GF-D8 (cell line): ENCODE measurements around the gene IFT27.
"Not testable (repeated sequence)": the region's sequence is repeated elsewhere in the genome, so short reads cannot be mapped to it uniquely, and the experiment has no call there.

Source experiments
- DNase-seq: peaks from one replicate; lab custom pipeline; 2025; lab: John Stamatoyannopoulos, UW

IFT27 gene

DNA sequence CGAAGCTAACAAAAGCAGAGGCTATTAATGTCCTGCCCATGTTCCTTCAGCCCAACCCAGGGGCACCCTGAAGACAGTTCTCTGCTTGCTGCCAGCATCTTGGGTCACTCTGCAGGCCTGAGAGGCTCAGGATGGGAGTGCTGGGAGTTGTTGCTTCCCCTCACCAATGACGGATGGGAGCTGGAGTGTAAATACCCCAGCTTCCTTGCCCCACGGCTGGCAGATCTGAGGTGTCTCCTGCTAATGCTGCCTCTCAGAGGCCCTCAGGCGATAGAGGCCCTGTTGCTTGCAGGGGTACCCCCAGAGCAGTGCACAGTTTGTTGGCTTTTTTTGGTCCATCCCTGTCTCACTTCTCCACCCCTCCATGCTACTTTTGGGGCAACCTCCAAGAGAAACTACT lies 32.9 kb downstream of the IFT27 start:
- DNase-seq, result no peak

DNA sequence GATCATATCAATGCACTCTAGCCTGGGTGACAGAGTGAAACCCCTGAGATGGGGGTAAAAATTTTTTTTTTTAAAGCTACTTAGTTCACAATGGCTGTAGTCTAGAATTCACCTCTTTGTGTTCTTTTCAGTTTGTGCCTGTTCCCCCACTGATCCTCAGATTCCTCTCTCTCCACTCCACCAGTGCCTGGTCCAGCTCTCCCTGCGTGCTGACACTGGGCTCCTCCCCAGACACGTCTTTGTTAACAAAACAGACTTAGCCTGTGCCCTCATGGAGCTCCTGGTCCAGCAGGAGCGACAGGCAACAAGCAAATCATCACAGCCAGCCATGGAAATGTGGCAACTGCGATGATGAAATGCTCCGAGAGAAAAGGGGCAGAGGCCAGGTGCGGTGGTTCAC lies 34.0 kb downstream of the IFT27 start:
- DNase-seq, result no peak

DNA sequence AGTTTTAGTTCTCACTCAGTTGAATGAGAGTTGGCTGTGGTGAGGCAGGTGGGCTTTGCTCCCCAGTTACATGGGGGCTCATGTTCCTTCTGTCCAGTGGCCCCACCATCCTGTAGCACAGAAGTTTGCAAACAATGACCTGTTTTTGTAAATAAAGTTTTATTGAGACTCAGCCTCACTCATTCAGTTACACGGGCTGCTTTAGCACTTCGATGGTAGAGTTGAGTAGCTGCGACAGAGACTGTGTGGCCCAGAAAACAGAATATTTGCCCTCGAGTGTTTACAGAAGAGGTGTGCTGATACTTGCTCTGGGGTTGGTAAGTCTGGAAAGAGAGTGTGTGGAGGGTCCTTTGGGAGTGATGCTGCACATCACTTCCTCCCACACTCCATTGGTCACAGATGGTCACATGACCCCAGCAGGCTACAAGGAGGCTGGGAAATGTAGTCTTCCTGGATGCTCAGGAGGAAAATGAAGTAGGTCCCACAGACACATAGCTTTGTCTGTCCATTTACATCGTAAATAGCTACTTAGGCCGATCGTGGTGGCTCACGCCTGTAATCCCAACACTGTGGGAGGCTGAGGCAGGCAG lies 34.6 kb downstream of the IFT27 start:
- DNase-seq, result no peak

DNA sequence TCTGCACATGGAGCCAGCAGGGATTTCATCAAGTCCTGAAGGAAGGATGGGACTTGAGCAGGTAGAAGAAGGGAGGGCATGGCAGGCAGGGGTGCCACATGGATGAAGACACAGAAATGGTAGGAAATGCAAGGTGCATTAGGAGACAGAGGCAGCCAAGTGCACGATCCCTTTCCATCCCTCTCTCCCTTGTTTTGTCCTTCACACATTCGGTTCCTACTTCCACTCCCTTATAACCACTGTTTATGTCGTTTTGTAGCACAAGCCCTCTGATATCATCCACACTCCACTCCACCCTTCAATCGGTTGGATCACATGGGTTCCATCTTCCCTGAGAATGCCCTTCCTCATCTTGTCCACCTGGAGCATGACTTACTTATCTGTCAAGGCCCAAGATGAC lies 35.2 kb downstream of the IFT27 start:
- no peak for DNase-seq

DNA sequence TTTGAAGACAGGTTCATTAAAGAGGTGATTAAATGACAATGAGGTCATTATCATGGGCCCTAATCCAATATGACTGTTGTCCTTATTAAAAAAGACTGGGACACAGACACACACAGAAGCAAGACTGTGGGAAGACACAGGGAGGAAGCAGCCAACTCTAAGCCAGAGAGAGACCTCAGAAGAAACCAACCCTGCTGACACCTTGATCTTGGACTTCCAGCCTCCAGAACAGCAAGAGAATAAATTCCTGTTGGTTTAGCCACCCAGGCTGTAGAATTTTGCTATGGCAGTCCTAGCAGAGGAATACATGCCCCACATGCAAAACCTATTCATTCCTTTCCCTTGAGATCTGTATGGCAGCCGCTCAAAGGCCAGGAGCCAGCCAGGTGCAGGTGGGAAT lies 36.7 kb downstream of the IFT27 start:
- DNase-seq, result no peak

DNA sequence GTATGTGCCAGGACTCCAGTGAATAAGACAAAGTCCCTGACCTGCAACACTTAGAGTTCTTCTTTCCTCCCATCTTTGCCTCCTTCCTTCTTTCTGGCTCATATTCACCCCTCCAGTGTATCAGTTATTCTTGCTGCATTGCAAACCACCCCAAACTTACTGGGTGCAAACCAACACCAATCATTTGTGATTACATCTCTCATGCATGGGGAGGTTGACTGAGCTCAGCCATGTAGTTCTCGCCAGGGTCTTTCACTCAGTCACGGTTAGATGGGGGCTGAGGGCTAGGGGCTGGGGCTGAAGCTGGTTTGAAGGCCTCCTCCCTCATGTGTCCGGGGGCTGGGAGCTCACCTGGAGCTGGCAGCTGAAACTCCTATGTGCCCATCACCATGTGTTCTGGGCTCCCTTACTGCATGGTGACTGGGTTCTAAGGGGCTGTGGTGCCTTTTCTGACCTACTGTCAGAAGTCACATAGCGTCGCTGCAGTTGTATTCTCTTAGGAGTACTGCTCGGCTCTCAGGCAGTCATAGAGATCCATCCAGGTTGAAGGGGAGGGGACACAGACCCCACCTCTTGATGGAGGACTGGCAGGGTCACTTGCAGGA lies 37.4 kb downstream of the IFT27 start:
- DNase-seq, result no peak

DNA sequence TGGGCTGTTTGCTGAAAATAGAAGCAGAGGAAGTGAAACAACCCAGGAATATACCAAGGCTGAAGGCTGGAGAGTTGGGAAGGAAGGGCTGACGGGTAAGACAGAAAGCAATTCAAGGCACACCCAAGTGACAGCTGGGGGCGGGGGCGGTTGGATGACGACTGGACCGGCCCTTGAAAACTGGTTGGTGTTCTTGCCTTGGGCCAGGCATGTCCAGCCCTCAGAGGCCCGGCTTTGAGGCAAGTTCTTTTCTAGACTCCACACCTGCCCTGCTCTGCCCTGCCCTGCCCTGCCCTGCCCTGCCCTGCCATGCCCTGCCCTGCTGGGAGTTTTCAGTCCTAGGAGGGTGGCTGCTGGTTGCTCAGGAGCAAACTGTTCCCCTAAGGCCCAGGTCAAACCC lies 38.1 kb downstream of the IFT27 start:
- no peak for DNase-seq

DNA sequence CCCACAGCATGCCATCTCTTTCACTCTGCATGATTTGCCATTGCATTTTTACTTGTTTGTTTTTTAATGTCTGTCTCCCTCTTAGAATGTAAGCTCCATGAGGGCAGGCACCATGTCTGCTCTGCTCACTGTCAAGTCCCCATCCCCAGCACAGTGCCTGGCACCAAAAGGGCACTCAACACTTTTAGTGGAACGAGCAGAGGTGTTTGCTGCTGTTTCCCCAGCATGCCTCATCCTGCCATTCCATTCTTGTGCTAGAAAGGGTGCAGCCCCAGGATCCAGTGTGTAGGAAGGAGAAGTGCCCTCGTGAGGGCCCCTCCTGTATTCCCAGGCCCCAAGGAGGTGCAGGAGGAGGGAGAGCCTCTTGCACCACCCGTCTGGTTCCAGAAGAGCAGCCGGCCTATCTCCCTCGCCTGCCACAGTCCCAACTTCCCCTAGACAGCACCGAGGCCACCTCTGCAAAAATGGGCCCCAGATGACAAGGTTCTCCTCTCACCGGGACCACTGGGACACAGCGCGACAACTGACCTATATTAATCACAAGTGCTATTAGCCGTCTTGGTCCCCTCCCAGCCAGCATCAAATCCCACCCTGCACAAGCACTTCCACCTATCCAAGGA lies 39.1 kb downstream of the IFT27 start:
- no peak for DNase-seq

DNA sequence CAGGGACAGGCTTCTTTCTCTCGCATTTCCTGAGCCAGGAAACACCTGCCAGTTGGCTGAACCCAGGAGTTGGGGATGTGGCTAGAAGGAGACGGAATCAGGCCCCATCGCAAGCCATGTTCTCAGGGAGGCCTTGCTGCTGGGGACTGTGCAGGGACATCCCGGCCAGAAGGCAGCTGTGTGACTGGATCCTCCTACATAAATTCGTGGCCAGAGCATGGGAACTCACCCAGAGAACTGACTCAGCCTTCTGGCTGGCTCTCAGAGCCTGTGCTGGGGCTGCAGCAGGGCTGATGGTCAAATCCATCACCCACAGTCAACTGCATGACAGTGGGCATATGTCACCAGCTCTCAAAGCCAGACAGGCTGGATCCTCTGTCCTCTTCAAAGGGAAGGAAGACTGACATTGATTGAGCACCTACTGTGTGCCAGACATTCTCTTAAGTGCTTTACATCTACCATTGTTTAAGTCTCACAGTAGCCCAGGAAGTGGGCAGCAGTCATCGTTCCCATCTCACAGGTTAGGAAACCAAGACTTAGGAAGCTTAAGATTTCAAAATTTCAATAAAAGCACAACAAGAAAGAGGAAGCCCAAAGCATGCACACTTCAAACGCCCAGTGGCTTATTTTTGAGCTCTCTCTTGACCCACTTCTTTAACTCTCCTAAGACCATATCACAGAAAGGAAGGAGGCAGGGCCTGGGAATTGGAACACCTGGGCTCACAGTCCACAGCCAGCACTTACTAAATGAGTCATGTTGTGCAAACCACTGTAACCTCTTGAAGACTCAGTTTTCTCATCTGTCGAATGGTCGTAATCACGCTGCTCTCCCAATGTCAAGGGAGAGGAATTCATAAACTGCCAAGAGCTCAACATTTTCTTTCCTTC lies 41.5 kb downstream of the IFT27 start:
- DNase-seq, result no peak

DNA sequence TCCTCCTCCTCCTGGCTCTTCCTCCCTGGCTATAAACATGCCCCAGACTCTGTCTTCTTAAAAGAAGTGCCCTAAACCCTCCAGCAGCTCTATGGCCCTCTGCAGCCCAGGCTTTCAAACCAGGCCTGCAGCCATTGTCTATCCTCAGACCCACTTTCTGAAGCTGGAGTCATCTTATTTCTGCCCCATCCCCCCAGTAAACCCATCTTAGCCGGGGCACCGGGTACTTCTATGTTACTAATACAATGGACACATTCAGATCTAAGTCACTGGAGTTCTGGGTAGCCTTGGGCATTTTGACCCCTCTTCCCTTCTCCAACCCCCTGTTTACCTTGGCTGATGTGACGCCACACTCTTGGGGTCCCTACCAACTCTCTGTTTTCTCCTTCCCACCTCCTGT lies 42.6 kb downstream of the IFT27 start:
- DNase-seq, result no peak

DNA sequence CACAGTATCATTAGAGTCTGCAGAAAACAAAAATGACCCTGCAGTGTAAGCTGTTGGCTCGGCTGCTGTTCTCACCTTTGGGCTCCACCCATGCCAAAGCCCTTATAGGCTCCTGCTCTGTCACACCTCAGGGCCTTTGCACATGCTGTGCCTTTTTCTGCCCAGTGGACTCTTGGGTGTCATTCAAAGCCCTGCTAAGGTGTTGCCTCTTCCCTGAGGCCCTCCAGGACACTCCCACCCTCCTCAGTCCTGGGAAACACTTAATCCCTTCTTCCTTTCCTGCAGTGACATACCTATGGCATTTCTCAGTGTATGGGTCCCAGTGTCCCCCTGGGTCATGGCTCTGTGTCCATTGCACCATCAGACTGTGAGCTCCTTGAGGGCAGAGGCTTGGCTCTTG lies 43.3 kb downstream of the IFT27 start:
- no peak for DNase-seq

DNA sequence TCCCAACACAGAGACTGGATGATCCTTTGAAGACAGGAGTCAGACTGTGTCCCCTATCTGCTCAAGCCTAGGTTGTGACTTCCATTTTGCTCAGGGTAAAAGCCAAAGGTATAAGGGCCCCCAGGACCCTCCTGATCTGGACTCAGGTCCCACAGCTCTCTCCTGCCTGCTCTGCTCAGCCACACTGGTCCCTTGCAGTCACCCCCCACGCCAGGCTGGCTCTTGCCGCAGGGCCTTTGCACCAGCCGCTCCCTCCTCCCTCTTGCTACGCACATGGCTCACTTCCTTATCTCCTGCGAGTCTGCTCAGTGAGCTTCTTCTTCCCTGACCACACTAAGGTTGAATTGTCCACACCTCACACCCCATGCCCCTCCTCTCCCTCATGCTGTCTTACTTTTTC lies 44.0 kb downstream of the IFT27 start:
- DNase-seq, result no peak

DNA sequence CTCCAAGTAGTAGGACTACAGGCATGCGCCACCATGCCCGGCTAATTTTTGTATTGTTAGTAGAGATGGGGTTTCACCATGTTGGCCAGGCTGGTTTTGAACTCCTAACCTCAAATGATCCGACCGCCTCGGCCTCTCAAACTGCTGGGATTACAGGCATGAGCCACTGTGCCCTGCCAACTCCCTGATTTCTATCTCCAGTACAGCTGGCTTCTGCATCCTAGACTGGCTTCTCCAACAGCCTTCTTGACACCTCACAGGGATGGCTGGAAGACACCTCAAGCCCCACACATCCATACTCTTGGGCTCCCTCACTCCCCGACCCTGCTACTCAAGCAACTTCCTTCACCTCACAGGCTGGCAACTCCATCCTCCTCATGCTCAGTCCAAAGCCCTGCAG lies 44.6 kb downstream of the IFT27 start:
- DNase-seq, result not testable (repeated sequence)

DNA sequence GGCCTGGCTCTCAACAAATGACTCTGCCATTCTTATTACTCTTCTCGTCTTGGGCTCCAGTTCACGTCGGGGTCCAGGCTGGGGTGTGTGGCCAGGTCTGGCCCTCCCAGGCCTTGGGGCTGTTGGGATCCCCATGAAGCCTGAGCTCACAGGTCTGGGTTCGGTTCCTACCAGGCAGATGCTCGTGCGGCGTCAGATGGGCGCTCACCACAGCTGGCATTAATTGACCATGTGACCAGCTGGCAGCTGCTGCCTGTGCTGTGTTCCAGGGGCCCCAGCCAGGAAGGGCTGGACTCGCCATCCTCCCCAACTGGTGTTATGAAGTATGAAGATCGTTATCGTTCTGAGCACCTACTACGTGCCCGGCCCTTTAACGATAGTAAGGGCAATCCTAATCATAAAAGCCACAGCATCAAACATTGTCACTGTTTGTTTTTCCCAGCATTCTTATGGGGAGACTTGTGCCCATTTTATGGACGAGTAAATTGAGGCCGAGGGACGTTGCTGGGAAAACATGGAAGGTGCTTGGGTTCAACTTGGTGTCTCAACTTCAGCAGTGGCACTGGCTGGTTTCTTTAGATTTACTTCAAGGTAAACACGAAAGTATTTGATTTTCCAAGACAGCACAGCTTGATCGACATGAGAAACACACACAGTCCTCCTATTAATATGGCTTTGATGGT lies 45.6 kb downstream of the IFT27 start:
- no peak for DNase-seq

DNA sequence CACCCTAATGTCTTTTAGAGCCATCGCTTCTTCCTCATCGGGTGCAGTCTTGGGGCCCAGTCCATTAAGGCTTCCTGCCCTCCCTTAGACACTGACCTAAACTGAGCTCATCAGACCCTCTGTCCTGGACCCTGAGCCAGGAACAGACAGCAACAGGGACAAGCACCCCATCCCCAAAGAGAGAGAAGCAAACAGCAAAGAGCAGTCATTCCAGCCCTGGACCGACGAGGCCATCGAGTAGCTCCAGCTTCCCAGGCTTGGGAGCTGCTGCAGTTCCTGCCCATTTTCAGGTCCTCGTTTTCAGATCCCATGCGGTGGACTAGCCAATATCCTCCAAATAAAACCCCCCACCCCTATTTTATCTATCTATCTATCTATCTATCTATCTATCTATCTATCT lies 46.6 kb downstream of the IFT27 start:
- DNase-seq, result no peak

DNA sequence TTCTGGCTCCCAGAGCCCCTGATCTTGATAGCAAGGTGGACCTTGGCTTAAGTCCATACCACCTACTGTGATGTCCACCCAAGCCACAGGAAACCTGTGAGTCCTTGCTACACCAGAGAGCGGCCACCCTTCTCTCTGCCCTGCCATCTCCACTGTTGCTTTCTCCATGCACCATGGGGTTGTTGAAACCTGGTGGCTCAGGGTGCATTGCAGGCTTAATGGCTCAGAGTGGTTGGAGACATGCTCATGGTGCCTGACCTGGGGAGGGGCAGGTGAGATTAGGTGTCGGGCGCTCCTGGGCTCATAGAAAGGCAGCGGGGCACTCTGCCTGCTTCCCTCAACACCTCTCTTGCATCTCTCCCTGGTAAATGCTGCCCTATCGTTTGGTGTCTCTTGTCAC lies 47.4 kb downstream of the IFT27 start:
- no peak for DNase-seq

DNA sequence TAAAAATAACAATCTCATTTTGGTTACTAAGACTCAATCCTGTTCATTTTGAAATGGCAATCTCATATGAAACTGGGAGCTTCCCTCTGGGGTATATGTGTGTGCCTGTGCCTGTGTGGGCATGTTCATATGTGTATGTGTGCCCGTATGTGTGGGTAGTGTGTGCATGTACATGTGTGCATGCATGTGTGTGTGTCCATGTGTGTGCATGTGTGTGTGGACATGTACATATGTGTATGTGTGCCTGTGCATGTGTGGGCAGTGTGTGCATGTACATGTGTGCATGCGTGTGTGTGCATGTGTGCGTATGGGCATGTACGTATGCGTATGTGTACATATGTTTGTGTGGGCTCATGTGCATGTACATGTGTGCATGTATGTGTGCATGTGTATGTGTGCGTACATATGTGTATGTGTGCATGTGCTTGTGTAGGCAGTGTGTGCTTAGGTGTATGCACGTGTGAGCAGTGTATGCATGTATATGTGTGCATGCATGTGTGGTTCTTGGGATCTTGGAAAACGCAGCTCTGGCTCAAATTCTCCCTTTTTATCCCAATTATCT lies 47.9 kb downstream of the IFT27 start:
- no peak for DNase-seq

DNA sequence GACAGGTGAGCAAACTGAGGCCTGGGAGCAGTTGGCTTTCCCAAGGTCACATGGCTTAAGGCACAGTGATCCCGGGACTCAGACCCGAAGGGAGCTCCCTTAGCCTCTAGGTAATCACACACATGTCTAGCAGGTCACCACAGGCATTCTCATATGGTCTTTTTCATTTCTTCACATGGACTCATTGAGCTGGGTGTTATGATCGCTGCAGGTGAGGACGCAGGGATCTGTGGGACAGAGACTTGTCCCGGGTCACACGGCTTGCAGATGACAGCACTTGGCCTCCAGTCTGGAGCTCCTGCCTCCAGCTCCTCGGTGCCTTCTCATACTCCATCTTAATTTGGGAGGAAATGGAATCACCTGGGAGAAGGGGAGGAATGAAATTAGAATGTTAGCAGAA lies 48.8 kb downstream of the IFT27 start:
- DNase-seq, result no peak

DNA sequence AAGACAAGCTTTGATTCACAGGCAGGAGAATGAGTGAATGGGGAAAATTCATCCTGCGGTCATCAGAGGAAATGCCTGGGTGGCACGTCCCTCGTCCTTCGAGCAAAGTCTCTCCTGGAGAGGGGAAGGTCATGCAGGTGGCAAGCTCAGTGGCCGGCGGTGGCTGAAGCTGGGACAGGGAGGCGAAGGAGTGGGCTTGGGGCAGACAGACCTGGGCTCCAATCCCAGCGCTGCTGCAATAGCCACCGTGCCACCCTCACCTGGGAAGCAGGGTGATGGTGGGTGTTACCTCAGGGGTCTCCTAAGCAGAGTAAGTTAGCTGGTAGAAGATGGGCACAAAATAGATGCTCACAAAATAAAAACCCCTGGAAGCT lies 49.9 kb downstream of the IFT27 start:
- DNase-seq, result no peak

DNA sequence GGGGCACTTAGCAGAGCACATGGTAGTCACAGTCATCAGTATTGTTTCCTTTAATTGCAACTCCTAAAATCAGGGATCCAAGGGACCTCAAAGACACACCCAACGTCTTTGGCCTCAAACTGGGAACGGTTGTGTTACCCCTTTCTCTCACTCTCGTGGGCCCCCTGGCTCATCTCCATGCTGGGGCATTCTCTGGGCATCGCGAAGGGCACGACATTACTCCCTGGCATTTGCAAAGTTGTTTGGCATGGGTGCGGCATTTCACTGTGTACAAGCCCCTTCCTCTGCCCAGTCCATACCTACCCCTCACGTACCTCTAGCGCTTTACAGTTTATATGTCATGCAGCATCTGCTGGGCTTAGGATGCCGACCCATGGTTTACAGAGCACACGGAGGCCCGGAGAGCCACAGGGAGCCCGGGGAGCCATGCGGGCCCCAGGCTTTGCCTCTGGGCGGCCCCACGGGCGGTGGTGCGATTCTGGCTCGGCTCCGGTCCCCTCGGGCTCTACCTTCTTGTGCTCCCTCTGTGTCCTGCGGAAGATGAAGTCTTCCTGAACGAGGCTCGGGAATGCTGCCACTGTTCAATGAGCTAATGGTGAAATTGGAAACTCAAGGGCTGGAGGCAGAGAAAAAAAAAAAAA lies 50.4 kb downstream of the IFT27 start:
- no peak for DNase-seq

DNA sequence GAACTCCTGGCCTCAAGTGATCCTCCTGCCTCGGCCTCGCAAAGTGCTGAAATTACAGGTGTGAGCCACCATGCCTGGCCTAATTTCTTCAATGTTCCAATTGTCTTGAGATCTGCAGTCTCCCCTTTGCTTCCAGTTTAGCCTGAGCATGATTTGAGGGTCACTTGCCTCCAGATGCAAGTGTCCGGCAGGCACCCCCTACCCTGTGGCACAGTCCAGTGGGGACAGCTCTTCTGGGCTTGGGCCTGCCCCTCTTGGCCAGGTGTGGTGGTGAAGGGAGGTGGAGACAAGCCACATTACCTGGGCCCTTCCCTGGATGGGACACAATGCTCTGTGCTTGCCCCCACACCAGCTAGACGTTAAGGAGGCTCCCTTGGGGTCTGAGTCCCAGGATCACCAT lies 51.1 kb downstream of the IFT27 start:
- no peak for DNase-seq

DNA sequence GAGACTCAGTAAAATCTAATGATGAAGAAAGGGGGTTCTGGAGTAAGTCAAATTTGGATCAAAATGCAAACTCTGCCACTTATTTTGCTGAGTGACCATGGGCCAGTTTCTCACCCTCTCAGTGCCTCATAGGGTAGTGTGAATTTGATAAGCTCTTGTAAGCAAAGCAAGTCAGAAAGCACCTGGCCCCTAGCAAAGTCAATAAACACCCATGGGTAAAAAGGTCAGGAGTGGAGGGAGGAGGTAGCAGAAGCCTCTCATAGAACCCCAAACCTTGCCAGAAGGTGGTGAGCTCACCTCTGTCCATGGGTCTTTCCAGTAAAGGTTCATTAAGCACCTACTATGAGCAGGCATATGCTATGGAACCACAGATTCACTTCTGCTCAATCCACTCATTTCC lies 53.9 kb downstream of the IFT27 start:
- no peak for DNase-seq
